D721Med (cell line): Measurements from ENCODE around the gene MPRIP.

Experiments
- DNase-seq: peaks from one replicate; pipeline ENCODE4 v3.0.0; 2011; ENCODE audit warnings: low spot score; ENCODE audit not compliant: insufficient read length
- FAIRE-seq: peaks from 2 replicates; lab custom pipeline; 2011; peaks lifted over from hg19 to GRCh38; lab: Jason Lieb, UNC
- CTCF ChIP-seq: IDR thresholded peaks from 2 replicates; pipeline ENCODE4 v1.5.1; 2012; ENCODE audit warnings: mild to moderate bottlenecking, control low read depth; ENCODE audit not compliant: insufficient read depth; ENCODE audit errors: missing control alignments

MPRIP gene

GRCh38 chr17:17124341-17124740, 82.1 kb downstream of the MPRIP start:
- no peak for FAIRE-seq
- no peak for TF ChIP-seq CTCF
- no peak for DNase-seq

GRCh38 chr17:17125136-17126084, 83.2 kb downstream of the MPRIP start:
- no peak for DNase-seq
- FAIRE-seq = no peak

GRCh38 chr17:17126131-17127110, 84.2 kb downstream of the MPRIP start:
- FAIRE-seq = no peak
- DNase-seq = no peak
- no peak for TF ChIP-seq CTCF

More at GRCh38 chr17:17125136-17126084, 83.2 kb downstream of the MPRIP start:
- TF ChIP-seq CTCF = no peak

GRCh38 chr17:17127156-17127555, 84.9 kb downstream of the MPRIP start:
- DNase-seq = no peak
- FAIRE-seq = no peak
- no peak for TF ChIP-seq CTCF

GRCh38 chr17:17127730-17128291, 85.6 kb downstream of the MPRIP start:
- TF ChIP-seq CTCF = no peak
- DNase-seq (no peak), FAIRE-seq (no peak)

- no peak for TF ChIP-seq CTCF
- DNase-seq (no peak), FAIRE-seq (no peak)
These were observed 86.3 kb downstream of the MPRIP start for GRCh38 chr17:17128476-17129075.
